AG08395 (cell line): ENCODE data around the gene SCGB1C2.
"Not testable (repeated sequence)": the region's sequence is repeated elsewhere in the genome, so short reads cannot be mapped to it uniquely, and the experiment has no call there.

ENCODE experiments used
- DNase-seq: peaks from one replicate; pipeline ENCODE4 v3.0.0; 2012; ENCODE audit warnings: mixed read lengths, low spot score

SCGB1C2 gene

GRCh38 chr17:149231-149630, 11.9 kb downstream of the SCGB1C2 start:
- no peak for DNase-seq

- no peak for DNase-seq
Measured at GRCh38 chr17:149897-150584, 12.7 kb downstream of the SCGB1C2 start.

- no peak for DNase-seq
Measured at GRCh38 chr17:151004-151403, 13.6 kb downstream of the SCGB1C2 start.

GRCh38 chr17:151886-152859, 14.8 kb downstream of the SCGB1C2 start:
- no peak for DNase-seq

GRCh38 chr17:152860-153420, 15.6 kb downstream of the SCGB1C2 start:
- no peak for DNase-seq

GRCh38 chr17:153851-154250, 16.5 kb downstream of the SCGB1C2 start:
- DNase-seq: no peak

GRCh38 chr17:155576-155975, 18.2 kb downstream of the SCGB1C2 start:
- DNase-seq: no peak

GRCh38 chr17:156094-156621, 18.8 kb downstream of the SCGB1C2 start:
- DNase-seq: no peak

- DNase-seq: no peak
Measured at GRCh38 chr17:156946-157345, 19.6 kb downstream of the SCGB1C2 start.

GRCh38 chr17:157901-158300, 20.5 kb downstream of the SCGB1C2 start:
- DNase-seq: no peak

- no peak for DNase-seq
Measured at GRCh38 chr17:158379-158778, 21.0 kb downstream of the SCGB1C2 start.

GRCh38 chr17:159609-160008, 22.2 kb downstream of the SCGB1C2 start:
- DNase-seq: no peak

GRCh38 chr17:160336-160735, 23.0 kb downstream of the SCGB1C2 start:
- no peak for DNase-seq

GRCh38 chr17:161481-161880, 24.1 kb downstream of the SCGB1C2 start:
- no peak for DNase-seq

- DNase-seq: no peak
Measured at GRCh38 chr17:162689-163088, 25.3 kb downstream of the SCGB1C2 start.

GRCh38 chr17:163514-164098, 26.2 kb downstream of the SCGB1C2 start:
- no peak for DNase-seq

- peak; percentile 75 for DNase-seq
Measured at GRCh38 chr17:164303-165235, 27.2 kb downstream of the SCGB1C2 start.

GRCh38 chr17:165939-166338, 28.6 kb downstream of the SCGB1C2 start:
- DNase-seq: no peak

- DNase-seq: not testable (repeated sequence)
Measured at GRCh38 chr17:168614-169013, 31.2 kb downstream of the SCGB1C2 start.

- no peak for DNase-seq
Measured at GRCh38 chr17:170130-170670, 32.8 kb downstream of the SCGB1C2 start.

GRCh38 chr17:171871-172270, 34.5 kb downstream of the SCGB1C2 start:
- no peak for DNase-seq
